Testis (tissue), 2 donors: ENCODE data around the gene FERMT1.

ENCODE experiments used
- POLR2A ChIP-seq: fragments of 450-650 bp; IDR thresholded peaks from one replicate; pipeline ENCODE4 v1.6.1; 2017; ENCODE audit warnings: antibody characterized with exemption, mild to moderate bottlenecking, moderate library complexity
- TF ChIP-seq, protein P1 (sequence below), 3 experiments: fragments of 450-650 bp in 2 of 3; fragments of 200-600 bp in 1 of 3; sonication (generic) in 1 of 3; IDR thresholded peaks; one replicate each; pipeline ENCODE4 v1.5.1; 2016 to 2019; ENCODE audit warnings: antibody characterized with exemption in 3 of 3, mild to moderate bottlenecking in 2 of 3, moderate library complexity in 1 of 3

DNA sequence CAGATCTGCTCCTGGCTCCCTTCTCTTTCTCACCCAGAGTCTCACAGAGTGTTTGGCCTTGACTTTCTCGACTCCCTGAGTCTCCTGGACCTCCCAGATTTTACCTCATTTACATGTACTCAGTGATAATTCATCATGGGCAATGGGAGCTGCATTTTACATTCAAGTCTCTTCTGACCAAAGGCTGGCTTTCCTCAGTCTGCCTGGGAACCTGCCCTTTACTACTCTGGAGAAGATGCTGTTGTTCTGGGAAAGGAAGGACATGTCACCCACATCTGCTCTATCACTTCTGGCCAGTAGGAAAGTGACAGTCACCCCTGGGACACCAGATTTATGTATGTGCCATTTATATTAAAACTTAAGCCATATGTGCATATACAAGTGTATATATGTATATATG is 76.4 kb downstream of the FERMT1 start:
- TF ChIP-seq, protein P1, sequence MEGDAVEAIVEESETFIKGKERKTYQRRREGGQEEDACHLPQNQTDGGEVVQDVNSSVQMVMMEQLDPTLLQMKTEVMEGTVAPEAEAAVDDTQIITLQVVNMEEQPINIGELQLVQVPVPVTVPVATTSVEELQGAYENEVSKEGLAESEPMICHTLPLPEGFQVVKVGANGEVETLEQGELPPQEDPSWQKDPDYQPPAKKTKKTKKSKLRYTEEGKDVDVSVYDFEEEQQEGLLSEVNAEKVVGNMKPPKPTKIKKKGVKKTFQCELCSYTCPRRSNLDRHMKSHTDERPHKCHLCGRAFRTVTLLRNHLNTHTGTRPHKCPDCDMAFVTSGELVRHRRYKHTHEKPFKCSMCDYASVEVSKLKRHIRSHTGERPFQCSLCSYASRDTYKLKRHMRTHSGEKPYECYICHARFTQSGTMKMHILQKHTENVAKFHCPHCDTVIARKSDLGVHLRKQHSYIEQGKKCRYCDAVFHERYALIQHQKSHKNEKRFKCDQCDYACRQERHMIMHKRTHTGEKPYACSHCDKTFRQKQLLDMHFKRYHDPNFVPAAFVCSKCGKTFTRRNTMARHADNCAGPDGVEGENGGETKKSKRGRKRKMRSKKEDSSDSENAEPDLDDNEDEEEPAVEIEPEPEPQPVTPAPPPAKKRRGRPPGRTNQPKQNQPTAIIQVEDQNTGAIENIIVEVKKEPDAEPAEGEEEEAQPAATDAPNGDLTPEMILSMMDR (IDR thresholded peaks at IDR 0.05): no peak
- no peak for TF ChIP-seq POLR2A
